Measurements from ENCODE around the gene MYBPH.

DNA sequence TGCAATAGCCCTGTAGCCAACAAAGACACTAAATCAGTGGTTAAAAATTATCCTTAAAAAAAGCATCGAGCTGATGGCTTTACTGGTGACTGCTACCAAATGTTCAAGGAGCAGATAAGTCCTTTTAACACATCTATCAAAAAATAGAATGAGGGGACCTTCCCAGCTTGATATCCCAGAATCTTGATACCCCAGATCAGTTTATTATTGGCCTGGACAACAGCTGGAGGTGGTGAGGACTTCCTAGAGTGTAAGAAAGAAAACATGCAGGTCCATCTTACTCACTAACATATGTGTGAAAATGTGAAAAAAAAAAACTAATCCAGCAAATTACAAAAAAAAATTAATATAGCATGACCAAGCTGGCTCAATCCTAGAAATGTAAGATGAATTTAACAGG, 32.6 kb upstream of the MYBPH start:
- TF ChIP-seq, protein P1, sequence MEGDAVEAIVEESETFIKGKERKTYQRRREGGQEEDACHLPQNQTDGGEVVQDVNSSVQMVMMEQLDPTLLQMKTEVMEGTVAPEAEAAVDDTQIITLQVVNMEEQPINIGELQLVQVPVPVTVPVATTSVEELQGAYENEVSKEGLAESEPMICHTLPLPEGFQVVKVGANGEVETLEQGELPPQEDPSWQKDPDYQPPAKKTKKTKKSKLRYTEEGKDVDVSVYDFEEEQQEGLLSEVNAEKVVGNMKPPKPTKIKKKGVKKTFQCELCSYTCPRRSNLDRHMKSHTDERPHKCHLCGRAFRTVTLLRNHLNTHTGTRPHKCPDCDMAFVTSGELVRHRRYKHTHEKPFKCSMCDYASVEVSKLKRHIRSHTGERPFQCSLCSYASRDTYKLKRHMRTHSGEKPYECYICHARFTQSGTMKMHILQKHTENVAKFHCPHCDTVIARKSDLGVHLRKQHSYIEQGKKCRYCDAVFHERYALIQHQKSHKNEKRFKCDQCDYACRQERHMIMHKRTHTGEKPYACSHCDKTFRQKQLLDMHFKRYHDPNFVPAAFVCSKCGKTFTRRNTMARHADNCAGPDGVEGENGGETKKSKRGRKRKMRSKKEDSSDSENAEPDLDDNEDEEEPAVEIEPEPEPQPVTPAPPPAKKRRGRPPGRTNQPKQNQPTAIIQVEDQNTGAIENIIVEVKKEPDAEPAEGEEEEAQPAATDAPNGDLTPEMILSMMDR (IDR thresholded peaks at IDR 0.05) = no peak
- no peak for TF ChIP-seq ZFX (IDR thresholded peaks at IDR 0.05; ENCODE audit: borderline replicate concordance)
